Neural crest cell (in vitro differentiated cells): ENCODE results near the gene TIGD3. TPM values are rescaled to one million over a fixed set of nuclear protein-coding genes. Genes with fewer than 3 reads are reported as not detected.

Experiments
- DNase-seq: peaks from one replicate; pipeline ENCODE4 v3.0.0; 2021; ENCODE audit warnings: low read depth, mixed read lengths, low spot score
- H3K27ac Mint-ChIP-seq: one replicate; pipeline ENCODE4 v1.8.0; 2021; ENCODE audit warnings: mild to moderate bottlenecking, mixed read lengths; ENCODE audit not compliant: unreplicated experiment
- H3K27me3 Mint-ChIP-seq: 2 replicates; pipeline ENCODE4 v1.8.0; 2021; ENCODE audit warnings: low read depth, mild to moderate bottlenecking, mixed read lengths
- H3K36me3 Mint-ChIP-seq: 2 replicates; pipeline ENCODE4 v1.8.0; 2021; ENCODE audit warnings: low read depth, mild to moderate bottlenecking, mixed read lengths
- H3K4me1 Mint-ChIP-seq: 2 replicates; pipeline ENCODE4 v1.8.0; 2021; ENCODE audit warnings: mixed read lengths
- H3K4me3 Mint-ChIP-seq: one replicate; pipeline ENCODE4 v1.8.0; 2021; ENCODE audit warnings: mild to moderate bottlenecking, mixed read lengths
- H3K9me3 Mint-ChIP-seq: 2 replicates; pipeline ENCODE4 v1.8.0; 2021; ENCODE audit warnings: mixed read lengths
- total RNA-seq: library from RNA; stranded (reverse); gene quantifications from 2 replicates; pipeline ENCODE4 v1.2.1, GENCODE V29; 2021
- TF ChIP-seq, protein P1 (sequence below): fragments of 200-600 bp; sonication (generic); conservative IDR thresholded peaks from 2 replicates; pipeline ENCODE4 v1.5.0; 2021; ENCODE audit warnings: antibody characterized with exemption, mild to moderate bottlenecking

TIGD3 gene
- total RNA-seq, 1 donor from 2014 or later: 3.3 TPM

DNA sequence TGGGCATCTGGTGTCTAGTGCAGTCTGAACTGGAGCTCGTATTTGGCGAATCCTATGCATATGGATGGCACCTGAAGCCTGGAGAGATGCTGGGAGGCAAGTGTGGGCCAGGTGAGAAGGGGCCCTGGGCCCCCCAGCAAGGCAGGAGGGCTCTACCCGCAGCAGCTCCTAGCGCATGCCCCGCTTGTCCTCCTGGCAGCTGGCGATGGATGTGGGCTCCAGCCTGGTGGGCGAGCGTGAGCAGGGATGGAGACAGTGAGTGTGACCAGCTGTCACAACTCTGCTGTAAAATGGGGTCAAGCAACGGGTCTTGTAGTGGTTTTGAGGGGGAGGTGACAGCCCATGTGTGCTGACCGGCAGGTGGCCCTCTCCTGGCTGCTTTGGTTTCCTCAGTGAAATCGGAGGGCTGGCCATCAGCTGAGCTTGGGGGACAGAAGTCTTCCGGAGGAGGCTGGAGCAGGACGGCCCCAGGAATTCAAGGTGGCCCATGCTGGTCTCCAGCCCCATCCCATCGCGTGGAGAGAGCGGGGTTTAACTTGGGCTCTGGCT is 43.9 kb downstream of the TIGD3 start:
- no peak overlapping the region for H3K4me3 Mint-ChIP-seq
- no peak overlapping the region for H3K27ac Mint-ChIP-seq
- H3K27me3 Mint-ChIP-seq: no peaks in the 10 kb centered on the region
- peaks cover 3% of the 10 kb centered on the region for H3K36me3 Mint-ChIP-seq
- H3K4me1 Mint-ChIP-seq: no peaks in the 10 kb centered on the region
- no peak for DNase-seq
- H3K9me3 Mint-ChIP-seq: no peaks in the 10 kb centered on the region
- TF ChIP-seq, protein P1, sequence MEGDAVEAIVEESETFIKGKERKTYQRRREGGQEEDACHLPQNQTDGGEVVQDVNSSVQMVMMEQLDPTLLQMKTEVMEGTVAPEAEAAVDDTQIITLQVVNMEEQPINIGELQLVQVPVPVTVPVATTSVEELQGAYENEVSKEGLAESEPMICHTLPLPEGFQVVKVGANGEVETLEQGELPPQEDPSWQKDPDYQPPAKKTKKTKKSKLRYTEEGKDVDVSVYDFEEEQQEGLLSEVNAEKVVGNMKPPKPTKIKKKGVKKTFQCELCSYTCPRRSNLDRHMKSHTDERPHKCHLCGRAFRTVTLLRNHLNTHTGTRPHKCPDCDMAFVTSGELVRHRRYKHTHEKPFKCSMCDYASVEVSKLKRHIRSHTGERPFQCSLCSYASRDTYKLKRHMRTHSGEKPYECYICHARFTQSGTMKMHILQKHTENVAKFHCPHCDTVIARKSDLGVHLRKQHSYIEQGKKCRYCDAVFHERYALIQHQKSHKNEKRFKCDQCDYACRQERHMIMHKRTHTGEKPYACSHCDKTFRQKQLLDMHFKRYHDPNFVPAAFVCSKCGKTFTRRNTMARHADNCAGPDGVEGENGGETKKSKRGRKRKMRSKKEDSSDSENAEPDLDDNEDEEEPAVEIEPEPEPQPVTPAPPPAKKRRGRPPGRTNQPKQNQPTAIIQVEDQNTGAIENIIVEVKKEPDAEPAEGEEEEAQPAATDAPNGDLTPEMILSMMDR: no peak

DNA sequence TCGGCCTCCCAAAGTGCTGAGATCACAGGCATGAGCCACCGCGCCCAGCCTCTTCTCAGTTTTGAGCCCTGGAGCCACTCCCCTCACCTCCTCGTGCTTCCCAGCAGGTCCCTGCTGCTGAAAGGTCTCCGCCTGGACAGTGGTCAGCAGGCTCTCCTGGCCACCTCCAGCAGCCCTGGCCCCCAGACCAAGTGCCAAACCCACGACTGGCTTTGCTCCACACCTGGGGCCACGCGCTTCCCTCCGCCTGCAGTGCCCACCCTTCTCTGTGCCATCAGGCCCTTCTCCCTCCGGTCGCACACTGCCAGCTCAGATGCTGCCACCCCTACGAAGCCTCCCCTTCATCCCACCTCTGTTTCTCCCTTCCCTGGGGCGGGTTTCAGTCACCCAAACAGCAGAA is 44.7 kb downstream of the TIGD3 start:
- Mint-ChIP-seq H3K4me1 (no peaks in the 10 kb centered on the region), H3K27me3 (no peaks in the 10 kb centered on the region), H3K4me3 (no peak overlapping the region), H3K9me3 (no peaks in the 10 kb centered on the region), H3K27ac (no peak overlapping the region), H3K36me3 (peaks cover 3% of the 10 kb centered on the region)
- no peak for DNase-seq
- TF ChIP-seq, protein P1: no peak

DNA sequence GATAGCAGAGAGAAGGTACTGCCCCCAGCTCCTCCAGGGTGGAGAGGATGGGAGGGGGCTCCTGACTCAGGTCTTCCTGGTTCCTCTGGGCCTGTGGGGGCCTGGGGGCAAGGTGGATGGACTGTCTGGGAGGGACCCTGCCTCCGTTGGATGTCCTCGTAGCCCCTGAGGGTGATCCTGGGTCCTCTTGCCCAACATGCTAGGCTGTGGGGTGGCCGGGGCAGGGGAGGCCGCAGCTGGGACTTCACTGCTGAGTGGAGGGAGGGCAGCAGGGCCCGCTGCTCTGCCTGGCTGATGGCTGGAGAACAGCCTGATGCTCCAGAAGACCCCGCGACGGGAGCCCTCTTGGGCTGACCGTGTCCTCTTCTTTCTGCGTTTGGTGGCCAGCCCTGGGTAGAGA is 45.3 kb downstream of the TIGD3 start:
- TF ChIP-seq, protein P1: no peak
- no peak for DNase-seq
- Mint-ChIP-seq H3K27me3 (no peaks in the 10 kb centered on the region), H3K9me3 (no peaks in the 10 kb centered on the region), H3K4me1 (no peaks in the 10 kb centered on the region), H3K4me3 (no peak overlapping the region), H3K36me3 (peaks cover 3% of the 10 kb centered on the region), H3K27ac (no peak overlapping the region)

DNA sequence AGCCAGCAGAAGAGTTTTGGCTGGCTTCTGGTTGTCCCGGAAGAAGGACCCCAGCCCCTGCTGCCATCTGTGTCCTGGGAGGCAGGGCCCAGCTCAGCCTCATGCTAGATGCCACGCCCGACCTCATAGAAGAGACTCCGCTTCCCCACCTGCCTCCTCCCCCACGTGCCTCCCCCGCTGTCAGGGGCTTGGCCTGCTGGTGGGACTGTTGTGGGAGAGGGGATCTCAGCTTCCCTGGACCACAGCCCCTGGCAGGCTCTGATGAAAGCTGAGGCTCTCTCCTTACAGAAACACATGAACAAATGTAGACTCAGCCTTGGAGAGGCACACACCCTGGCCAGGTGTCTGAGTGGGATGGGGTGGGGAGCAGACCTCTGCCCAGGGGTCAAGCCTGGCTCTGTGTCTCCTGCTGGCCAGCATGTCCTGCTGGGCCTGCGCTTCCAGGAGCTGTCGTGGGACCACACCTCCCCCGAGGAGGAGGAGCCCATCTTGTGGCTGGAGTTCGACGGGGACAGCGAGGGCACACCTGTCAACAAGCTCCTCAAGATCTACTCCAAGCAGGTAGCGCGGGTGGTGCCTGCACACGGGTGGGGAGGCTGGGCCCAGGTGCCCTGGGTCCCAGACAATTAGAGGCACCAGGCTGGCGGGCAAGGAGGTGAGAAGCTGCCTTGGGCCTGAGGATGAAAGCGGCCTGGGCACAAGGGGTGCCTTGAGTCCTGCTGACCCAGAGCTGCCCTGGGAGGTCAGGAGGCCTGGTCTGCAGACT is 45.9 kb downstream of the TIGD3 start:
- TF ChIP-seq, protein P1: no peak
- peaks cover 3% of the 10 kb centered on the region for H3K36me3 Mint-ChIP-seq
- H3K27me3 Mint-ChIP-seq: no peaks in the 10 kb centered on the region
- no peak overlapping the region for H3K4me3 Mint-ChIP-seq
- no peak overlapping the region for H3K27ac Mint-ChIP-seq
- no peaks in the 10 kb centered on the region for H3K9me3 Mint-ChIP-seq
- no peak for DNase-seq
- H3K4me1 Mint-ChIP-seq: no peaks in the 10 kb centered on the region

DNA sequence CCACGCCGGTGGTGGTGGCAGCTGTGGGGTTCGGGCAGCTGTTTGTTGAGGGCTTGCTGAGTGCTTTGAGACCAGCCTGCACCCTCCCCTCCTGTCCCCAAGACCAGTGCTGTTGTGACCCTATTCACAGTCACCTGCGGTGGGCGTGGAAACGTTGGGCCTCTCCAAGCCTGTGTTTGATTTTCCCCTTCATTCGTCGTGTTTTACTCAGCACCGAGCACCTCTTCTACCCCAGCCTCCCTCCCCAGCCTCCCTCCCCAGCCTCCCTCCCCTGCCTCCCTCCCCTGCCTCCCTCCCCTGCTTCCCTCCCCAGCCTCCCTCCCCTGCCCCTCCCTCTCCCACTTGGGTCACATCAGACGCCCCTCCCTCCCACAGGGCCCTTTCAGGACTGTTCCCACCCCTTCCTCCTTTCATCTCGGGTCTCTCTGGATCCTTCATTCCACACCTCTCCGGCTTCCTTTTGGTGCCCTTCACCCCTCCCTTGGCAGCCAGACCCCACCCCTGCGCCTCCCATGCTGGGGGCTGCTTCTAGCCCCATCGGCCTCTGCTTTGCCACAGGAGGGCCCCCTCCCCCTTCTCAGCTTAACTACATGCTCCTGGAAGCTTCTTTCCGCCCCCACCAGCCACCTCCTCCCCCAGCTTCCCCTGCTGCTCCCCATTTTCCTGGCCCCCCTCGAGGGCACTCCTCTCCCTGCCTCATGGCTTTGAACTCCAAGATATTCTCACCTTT is 46.7 kb downstream of the TIGD3 start:
- Mint-ChIP-seq H3K27ac (no peak overlapping the region), H3K36me3 (peaks cover 3% of the 10 kb centered on the region), H3K9me3 (no peaks in the 10 kb centered on the region), H3K27me3 (no peaks in the 10 kb centered on the region), H3K4me3 (no peak overlapping the region), H3K4me1 (no peaks in the 10 kb centered on the region)
- DNase-seq: no peak
- TF ChIP-seq, protein P1: no peak
